Hematopoietic multipotent progenitor cell treated with erythropoietin and hydrocortisone succinate and interleukin-3 and kit ligand, for 8 days (in vitro differentiated cells): ENCODE data around the gene OR3A3.
"Not testable (repeated sequence)": the region's sequence is repeated elsewhere in the genome, so short reads cannot be mapped to it uniquely, and the experiment has no call there.

ENCODE experiments used
- DNase-seq: peaks from one replicate; pipeline ENCODE4 v3.0.0-alpha.2; 2015

OR3A3 gene

DNA sequence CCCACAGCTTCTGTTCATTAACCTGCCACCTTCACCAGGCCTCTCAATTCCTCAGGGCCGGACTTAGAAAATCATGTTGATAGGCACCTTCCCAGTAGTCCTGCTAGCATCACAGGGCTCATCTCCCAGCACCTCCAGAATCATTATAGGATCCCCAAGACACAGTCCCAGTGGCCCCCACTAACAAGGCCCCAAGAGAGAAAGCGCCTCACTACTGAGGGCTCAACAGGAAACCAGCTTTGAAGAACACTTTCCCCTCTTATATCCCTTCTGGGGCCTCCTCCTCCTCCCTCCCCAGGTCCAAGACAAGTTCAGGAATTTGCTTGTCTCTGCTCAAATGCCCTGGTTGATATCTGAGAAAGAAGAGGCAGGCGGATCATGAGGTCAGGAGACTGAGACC lies at the start of gene OR3A3:
Gene OR3A3 (plus strand): TSS at position 301 of the 400 bp plus-strand sequence.
- DNase-seq: no peak

- DNase-seq: not testable (repeated sequence)
Measured at GRCh38 chr17:3371167-3371566, 40.0 kb upstream of the OR3A3 start.

GRCh38 chr17:3378321-3378720 lies 32.8 kb upstream of the OR3A3 start:
- DNase-seq: no peak

GRCh38 chr17:3381957-3382356 lies 29.2 kb upstream of the OR3A3 start:
- DNase-seq: no peak

GRCh38 chr17:3385869-3386816 lies 25.0 kb upstream of the OR3A3 start, which contains the start of gene OR3A2:
Gene OR3A2 (minus strand): TSS chr17:3386308.
- no peak for DNase-seq

GRCh38 chr17:3389791-3390190 lies 21.4 kb upstream of the OR3A3 start:
- DNase-seq: no peak

DNA sequence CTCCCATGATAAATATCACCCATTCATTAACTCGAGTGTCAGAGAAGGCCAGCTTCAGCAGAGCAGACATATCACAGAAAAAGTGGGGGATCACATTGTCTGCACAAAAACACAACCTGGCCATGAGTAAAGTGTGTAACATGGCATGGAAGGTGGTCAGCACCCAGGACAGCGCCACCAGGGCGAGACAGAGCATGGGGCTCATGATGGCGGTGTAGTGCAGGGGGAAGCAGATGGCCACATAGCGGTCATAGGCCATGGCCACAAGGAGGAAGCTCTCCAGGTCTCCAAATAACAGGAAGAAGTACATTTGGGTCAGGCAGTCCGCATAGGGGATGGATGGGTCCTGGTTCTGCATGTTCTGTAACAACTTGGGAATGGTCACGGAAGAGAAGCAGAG lies 13.4 kb upstream of the OR3A3 start:
- not testable (repeated sequence) for DNase-seq

GRCh38 chr17:3398310-3398709 lies 12.9 kb upstream of the OR3A3 start, which contains the start of gene OR1E1:
Gene OR1E1 (minus strand): TSS chr17:3398410. CDS start chr17:3398410, 0 bp downstream.
- DNase-seq: no peak

DNA sequence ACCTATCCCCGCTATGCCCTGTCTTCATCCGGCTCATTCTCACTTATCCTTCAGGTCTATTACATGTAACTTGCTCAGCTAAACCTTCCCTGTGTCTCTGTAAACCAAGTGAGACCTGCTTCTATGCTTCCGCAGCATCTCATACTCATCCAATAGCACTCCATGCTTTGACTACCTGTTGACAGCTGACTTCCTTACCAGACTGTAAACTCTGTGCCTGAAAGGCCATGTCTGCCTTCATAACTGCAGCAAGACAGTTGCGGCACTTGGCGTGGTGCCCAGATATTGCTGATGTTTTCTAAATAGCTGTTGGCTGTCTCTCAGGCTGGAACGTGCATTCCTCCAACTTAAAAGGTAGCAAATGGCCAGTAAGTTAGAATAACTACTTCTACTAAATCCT lies 11.1 kb upstream of the OR3A3 start:
- no peak for DNase-seq

DNA sequence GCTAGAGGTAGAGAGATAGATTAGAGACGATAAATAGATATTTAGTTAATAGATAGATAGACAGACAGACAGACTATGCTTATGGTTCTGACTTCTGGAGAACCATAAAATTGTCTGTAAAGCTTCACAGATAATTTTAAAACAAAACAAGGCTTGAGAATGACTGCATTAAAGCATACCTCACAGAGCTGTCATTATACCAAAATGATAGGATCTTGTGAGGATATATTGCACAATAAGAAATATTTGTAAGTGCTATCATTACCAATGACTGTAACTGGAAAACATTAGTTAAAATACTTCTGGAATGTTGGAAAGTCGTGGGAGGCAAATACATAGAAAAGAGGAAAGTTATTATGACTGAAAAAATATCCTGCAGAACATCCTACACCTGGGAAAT lies 9.4 kb upstream of the OR3A3 start:
- no peak for DNase-seq

GRCh38 chr17:3403856-3404255 lies 7.3 kb upstream of the OR3A3 start:
- DNase-seq: not testable (repeated sequence)

- DNase-seq: not testable (repeated sequence)
Measured at GRCh38 chr17:3412216-3412615, 1.0 kb downstream of the OR3A3 start.

DNA sequence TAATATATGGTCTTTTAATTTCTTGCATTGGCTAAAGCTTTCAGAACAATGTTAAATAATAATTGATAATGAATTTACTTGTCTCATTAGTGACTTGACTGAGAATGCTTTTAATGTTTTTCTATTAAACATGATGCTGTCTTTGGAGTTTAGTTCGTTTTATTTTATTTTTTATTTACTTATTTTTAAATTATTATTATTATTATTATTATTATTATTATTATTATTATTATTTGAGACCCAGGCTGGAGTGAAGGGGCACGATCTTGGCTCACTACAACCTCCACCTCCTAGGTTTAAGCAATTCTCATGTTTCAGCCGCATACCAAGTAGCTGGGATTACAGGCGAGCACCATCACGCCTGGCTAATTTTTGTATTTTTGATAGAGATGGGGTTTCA lies 4.4 kb downstream of the OR3A3 start:
- DNase-seq: no peak

- DNase-seq: no peak
Measured at GRCh38 chr17:3418222-3418621, 7.1 kb downstream of the OR3A3 start.

- peak; percentile 31 for DNase-seq
Measured at GRCh38 chr17:3433215-3433614, 22.0 kb downstream of the OR3A3 start.

DNA sequence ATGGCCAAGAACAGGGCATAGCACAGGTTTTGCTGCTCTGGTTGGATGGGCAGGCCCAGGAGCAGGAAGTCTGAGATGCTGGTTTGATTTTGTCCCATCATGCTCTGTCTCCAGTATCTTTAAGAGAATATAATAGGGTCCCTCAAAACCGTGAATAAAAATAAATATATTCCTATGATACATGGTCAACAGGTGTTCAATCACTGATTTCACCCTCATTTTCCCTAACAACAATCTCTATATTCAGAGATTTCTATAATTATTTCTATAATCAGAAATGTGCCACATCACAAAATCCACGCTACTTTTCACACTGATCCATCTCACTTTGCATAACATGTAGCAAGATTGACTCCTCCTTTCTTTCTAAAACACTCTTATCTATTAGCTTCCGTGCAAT lies 22.6 kb downstream of the OR3A3 start, which contains the start of gene OR1E2:
Gene OR1E2 (minus strand): TSS at position 101 of the 400 bp plus-strand sequence. CDS start 0 bp downstream, at position 101.
- no peak for DNase-seq

GRCh38 chr17:3438368-3438767 lies 27.2 kb downstream of the OR3A3 start:
- DNase-seq: no peak

DNA sequence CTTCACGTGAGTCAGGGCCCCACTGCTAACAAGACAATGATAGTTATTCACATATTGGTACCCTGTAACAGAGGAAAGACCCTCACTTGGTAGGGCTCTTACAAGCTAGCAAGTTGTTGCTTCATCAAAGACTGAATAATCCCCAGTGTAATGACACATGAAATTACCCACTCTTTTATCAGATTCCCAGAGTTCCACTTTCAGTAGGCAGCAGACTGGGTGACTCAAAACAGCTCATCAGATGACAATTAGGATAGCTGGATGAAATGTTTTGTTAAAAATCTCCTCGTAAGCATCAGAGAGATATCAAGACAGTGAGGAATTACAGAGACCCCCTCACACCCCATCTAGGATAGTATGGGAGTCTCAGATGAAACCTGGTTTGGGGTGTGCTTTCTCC lies 29.3 kb downstream of the OR3A3 start:
- DNase-seq: no peak

- DNase-seq: peak; percentile 2
Measured at GRCh38 chr17:3447625-3448024, 36.5 kb downstream of the OR3A3 start.

DNA sequence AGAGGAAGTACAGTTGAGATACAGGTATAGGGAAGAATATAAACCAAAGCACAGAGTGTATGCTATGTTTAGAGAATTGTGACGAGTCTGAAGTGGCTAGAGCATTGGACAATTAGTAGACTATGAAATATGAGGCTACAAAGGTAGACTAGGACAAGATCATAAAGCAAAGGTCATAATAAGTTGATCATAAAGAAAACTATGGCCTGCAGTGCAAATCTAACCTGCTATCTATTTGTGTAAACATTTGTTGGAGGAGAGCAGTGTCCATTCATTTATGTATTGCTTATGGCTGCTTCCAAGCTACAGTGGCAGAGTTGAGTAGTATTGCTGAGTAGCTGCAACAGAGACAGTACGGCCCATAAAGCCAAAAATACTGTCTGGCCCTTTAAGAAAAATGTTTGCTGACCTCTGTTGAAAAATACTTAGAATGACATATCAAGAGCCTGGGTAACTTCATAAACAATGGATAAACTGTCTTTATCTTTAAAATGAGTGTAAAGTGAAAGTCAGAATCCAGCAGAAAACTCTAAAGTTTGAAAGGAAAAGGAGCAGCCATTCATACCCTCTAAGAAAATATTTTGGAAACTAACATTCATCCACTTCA lies 37.0 kb downstream of the OR3A3 start:
- no peak for DNase-seq

DNA sequence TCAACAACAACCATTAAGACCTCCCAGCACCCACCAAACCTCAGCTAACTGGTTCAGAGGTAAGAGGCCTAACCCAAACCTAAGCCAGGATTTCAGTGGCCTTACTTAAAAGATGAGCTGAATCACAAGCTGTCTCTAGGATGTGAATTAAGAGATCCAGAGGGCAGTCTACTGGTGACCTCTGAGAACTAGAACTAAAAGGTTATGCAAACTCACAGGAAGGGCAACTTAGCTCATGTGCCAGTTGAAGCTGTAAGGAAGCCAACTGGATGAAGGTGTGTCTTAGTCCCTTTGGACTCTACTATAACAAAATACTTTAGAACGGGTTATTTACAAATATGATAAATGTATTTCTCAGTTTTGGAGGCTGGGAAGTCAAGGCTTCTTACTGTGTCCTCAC lies 55.2 kb downstream of the OR3A3 start:
- DNase-seq: not testable (repeated sequence)

- DNase-seq: no peak
Measured at GRCh38 chr17:3469529-3469928, 58.4 kb downstream of the OR3A3 start.

DNA sequence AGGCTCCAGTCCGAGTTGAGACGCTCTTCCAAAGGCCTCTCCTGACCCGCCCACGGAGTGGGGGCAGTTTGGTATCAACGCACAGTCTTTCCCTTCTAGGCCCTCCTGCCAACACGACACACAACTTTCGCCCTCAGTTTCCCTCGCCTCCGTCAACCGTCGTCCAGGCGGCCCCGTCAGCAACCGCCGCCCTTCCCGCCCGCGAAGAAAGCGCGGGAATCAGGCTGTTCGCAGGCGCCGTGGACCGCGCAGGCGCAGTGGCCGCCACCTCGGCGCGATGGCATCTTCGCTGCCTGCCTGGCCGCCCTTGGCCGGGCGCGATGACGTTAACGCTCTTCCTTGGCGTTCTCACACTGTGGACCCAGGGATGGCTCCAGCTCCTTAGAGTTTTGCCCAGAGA lies 60.4 kb downstream of the OR3A3 start, which contains the start of gene SPATA22:
Gene SPATA22 (minus strand): TSS at position 221 of the 400 bp plus-strand sequence. CDS start 2,494 bp downstream, outside the sequence.
- DNase-seq: no peak

GRCh38 chr17:3472137-3472536 lies 61.0 kb downstream of the OR3A3 start:
- DNase-seq: no peak
